Omental fat pad (tissue), 4 donors: Measurements from ENCODE around the gene COL11A2. TPM values are rescaled to one million over a fixed set of nuclear protein-coding genes. Genes with fewer than 3 reads are reported as not detected.

ENCODE experiments used
- ATAC-seq: fragments of 150-250 bp; one replicate; pipeline ENCODE4 v1.9.1; 2016; ENCODE audit warnings: mild to moderate bottlenecking, moderate library complexity; ENCODE audit not compliant: low FRiP score
- DNase-seq: peaks from one replicate; pipeline ENCODE4 v3.0.0-alpha.2; 2019; ENCODE audit warnings: low spot score
- CTCF ChIP-seq, 3 donors: fragments of 450-650 bp; IDR thresholded peaks; one replicate each; pipeline ENCODE4 v1.5.1; 2016 to 2017; ENCODE audit warnings: antibody characterized with exemption in 3 of 3, mild to moderate bottlenecking in 3 of 3, moderate library complexity in 2 of 3
- total RNA-seq, 4 donors: library from RNA; depleted of rRNA; stranded (reverse); fragments of >200 nt; gene quantifications; one replicate each; pipeline ENCODE4 v1.1.0, GENCODE V29; 2016

The COL11A2 gene
- total RNA-seq, 4 donors from 2014 or later, result 0.13 to 1.3 (median 0.53) TPM

GRCh38 chr6:33202799-33203198 is 10.5 kb upstream of the COL11A2 start:
- no peak for TF ChIP-seq CTCF (IDR thresholded peaks at IDR 0.05)
- ATAC-seq, result no peak
- no peak for DNase-seq

- ATAC-seq (no peak), DNase-seq (no peak)
- TF ChIP-seq CTCF (IDR thresholded peaks at IDR 0.05), result no peak
These were observed 9.7 kb upstream of the COL11A2 start for GRCh38 chr6:33201935-33202334.

- TF ChIP-seq CTCF (IDR thresholded peaks at IDR 0.05), result no peak
- DNase-seq (no peak), ATAC-seq (no peak)
These were observed 8.9 kb upstream of the COL11A2 start for GRCh38 chr6:33201147-33201545.

DNA sequence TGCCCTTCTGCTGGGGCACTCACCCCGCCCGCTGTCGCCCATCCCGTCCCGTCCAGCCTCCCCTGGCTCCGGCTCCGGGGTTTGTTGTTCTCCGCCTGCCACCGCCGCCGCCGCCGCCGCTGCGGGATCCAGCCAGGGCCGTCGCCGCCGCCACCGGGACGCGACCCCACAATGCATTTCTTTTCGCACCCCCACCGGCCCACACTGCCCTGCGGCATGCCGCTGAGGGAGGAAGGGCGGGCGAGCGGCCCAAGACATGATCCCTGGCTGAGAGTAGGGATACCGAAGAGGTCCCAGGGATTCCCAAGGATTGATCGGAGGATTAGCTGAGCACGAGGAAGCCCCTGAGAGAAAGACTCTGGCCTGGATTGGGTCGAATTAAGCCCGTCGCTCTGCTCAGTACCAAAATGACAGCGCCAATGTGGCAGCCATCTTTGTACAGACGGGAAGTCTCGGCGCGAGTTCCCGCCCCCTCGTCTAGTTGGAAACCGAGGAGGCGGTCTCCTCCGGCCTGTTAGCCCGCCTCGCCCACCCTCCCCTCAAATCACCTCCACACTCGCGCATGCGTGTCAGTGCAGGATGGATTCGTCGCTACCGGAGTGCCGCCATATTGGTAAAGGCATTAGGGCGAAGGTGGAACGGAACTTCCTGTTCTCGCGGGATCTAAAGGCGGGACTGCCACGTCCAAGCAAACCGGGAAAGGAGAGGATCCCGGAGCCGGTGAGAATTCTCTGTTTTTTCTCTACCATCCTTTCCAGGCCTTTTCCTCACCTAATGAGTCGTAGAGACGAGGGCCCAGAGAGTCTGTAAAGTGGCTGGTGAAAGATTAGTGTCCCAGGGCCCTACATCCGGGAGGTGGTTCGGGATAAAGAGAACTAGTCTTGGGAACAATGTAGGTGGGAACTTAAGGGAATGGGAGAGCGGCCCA is 8.2 kb upstream of the COL11A2 start, which contains the start of the genes RXRB and SLC39A7:
Gene RXRB (minus strand): TSS at position 447 of the 928 bp plus-strand sequence. CDS start 189 bp downstream, at position 258.
Gene SLC39A7 (plus strand): TSS at position 649 of the 928 bp plus-strand sequence. CDS start 379 bp downstream, outside the sequence.
- TF ChIP-seq CTCF (IDR thresholded peaks at IDR 0.05), result no peak
- ATAC-seq (peak; percentile 86), DNase-seq (peak; percentile 97)

GRCh38 chr6:33199687-33200218 is 7.5 kb upstream of the COL11A2 start:
- TF ChIP-seq CTCF (IDR thresholded peaks at IDR 0.05), result no peak
- ATAC-seq, result peak; percentile 37
- DNase-seq, result no peak

GRCh38 chr6:33198853-33199436 is 6.7 kb upstream of the COL11A2 start:
- TF ChIP-seq CTCF (IDR thresholded peaks at IDR 0.05), result no peak
- no peak for DNase-seq
- ATAC-seq, result no peak
